Measurements from ENCODE around the gene RAP1A. TPM values are rescaled to one million over a fixed set of nuclear protein-coding genes. Genes with fewer than 3 reads are reported as not detected.

Gene RAP1A
- total and polyA plus RNA-seq, 2 donors (not counting 3 experiments of a cell fraction or from before 2014, with no cell fraction given): 17.8 to 56.4 TPM

GRCh38 chr1:111649227-111649626 is 29.6 kb downstream of the RAP1A start:
- Histone ChIP-seq H4K20me1 (replicated peaks; ENCODE audit: control insufficient read depth, extremely low read depth, insufficient read depth, low read length) (peaks cover 10% of the 10 kb centered on the region), H3K9me1 (replicated peaks; ENCODE audit: control insufficient read depth, extremely low read depth, insufficient read depth, low read length) (no peaks in the 10 kb centered on the region), H3K27ac (ENCODE audit: insufficient read depth, low read depth, low read length) (no peak overlapping the region), H3K36me3 (ENCODE audit: control insufficient read depth in 2 of 2, extremely low read depth in 1 of 2, insufficient read depth in 2 of 2, low read length in 2 of 2) (no peaks in the 10 kb centered on the region), H3K9ac (replicated peaks; ENCODE audit: extremely low read depth, insufficient read depth, low read length) (no peak overlapping the region), H3K27me3 (ENCODE audit: control insufficient read depth in 2 of 2, insufficient read depth in 2 of 2, low read length in 2 of 2) (no peaks in the 10 kb centered on the region), H2AFZ (ENCODE audit: low read depth, low read length) (no peak overlapping the region), H3K4me3 (replicated peaks in 1 of 3; ENCODE audit: insufficient read depth in 1 of 3, low read depth in 1 of 3, low read length in 3 of 3) (no peak overlapping the region), H3K79me2 (ENCODE audit: control insufficient read depth, insufficient read depth, low read length) (peaks cover 58% of the 10 kb centered on the region), H3K9me3 (replicated peaks; ENCODE audit: control insufficient read depth, insufficient read depth, low read length) (no peaks in the 10 kb centered on the region), H3K4me1 (ENCODE audit: control insufficient read depth, extremely low read depth, insufficient read depth, low read length) (no peaks in the 10 kb centered on the region), H3K4me2 (ENCODE audit: insufficient read depth, low read length) (no peak overlapping the region)
- BruUV-seq (replicated peaks): no TSS peak
- CTCF ChIA-PET: interaction anchor here (1.0 to 2.4 kb wide), 3 partner anchors 16 to 141 kb away, joined by 3 to 12 read pairs (median 5); no protein-coding TSS in a partner anchor
- TF ChIP-seq GATA2 (IDR thresholded peaks at IDR 0.05; ENCODE audit: insufficient read depth, insufficient read length, low read depth, low read length): no peak
- TF ChIP-seq, protein P1, sequence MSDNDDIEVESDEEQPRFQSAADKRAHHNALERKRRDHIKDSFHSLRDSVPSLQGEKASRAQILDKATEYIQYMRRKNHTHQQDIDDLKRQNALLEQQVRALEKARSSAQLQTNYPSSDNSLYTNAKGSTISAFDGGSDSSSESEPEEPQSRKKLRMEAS (IDR thresholded peaks at IDR 0.05; ENCODE audit: insufficient read depth, insufficient read length): no peak
- no peak for TF ChIP-seq POLR2AphosphoS5 (IDR thresholded peaks at IDR 0.05; ENCODE audit: insufficient read depth, low read depth, low read length)
- intact Hi-C loops (cut with micrococcal nuclease): no loop called here
- POLR2A ChIA-PET: no interaction called here
- FAIRE-seq: no peak
- dilution Hi-C loops (cut with MboI; ENCODE audit: extremely low pct_ligation_motif_present, low sequenced_read_pairs): no loop called here
- DNase-seq (ENCODE audit: low read depth, low spot score): no peak

DNA sequence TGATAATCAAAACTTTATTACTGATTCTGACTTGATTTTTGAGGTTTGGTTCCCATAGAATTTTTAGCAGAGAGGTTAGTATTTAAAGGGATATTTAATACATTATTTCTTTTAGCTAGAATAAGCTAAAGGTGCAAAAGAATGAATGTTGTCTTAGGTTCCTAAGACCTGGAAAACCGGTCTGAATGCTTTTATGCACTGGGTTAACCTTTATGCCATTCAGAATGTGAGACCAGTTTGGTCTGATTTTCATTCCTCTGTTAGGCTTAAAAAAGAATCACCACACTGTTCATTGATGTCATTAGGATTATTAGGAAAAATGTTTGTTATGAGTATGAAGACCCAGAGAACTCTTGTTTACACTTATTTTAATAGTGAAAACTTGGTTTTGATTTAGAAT is 30.1 kb downstream of the RAP1A start:
- no TSS peak for BruUV-seq (replicated peaks)
- no peak for DNase-seq (ENCODE audit: low read depth, low spot score)
- ChIA-PET POLR2A (no interaction called here), CTCF (interaction anchor here (1.0 to 2.4 kb wide), 3 partner anchors 15 to 142 kb away, joined by 3 to 12 read pairs (median 5); no protein-coding TSS in a partner anchor)
- no peak overlapping the region for H2AFZ ChIP-seq (ENCODE audit: low read depth, low read length)
- intact Hi-C loops (cut with micrococcal nuclease): no loop called here
- H3K9me1 ChIP-seq (replicated peaks; ENCODE audit: control insufficient read depth, extremely low read depth, insufficient read depth, low read length): no peaks in the 10 kb centered on the region
- H4K20me1 ChIP-seq (replicated peaks; ENCODE audit: control insufficient read depth, extremely low read depth, insufficient read depth, low read length): peaks cover 10% of the 10 kb centered on the region
- no peaks in the 10 kb centered on the region for H3K36me3 ChIP-seq (ENCODE audit: control insufficient read depth in 2 of 2, extremely low read depth in 1 of 2, insufficient read depth in 2 of 2, low read length in 2 of 2)
- TF ChIP-seq, protein P1 (IDR thresholded peaks at IDR 0.05; ENCODE audit: insufficient read depth, insufficient read length): no peak
- TF ChIP-seq EZH2 (IDR thresholded peaks at IDR 0.05; ENCODE audit: borderline replicate concordance, low read depth, low read length, severe bottlenecking) (no peak), GATA2 (IDR thresholded peaks at IDR 0.05; ENCODE audit: insufficient read depth, insufficient read length, low read depth, low read length) (no peak), FOS (IDR thresholded peaks at IDR 0.05; ENCODE audit: borderline replicate concordance, insufficient read depth, low read length) (no peak), JUN (IDR thresholded peaks at IDR 0.05; ENCODE audit: borderline replicate concordance, insufficient read depth, insufficient read length, low read depth) (no peak), POLR2A (IDR thresholded peaks at IDR 0.05; ENCODE audit: low read depth, low read length) (no peak), MYC (IDR thresholded peaks at IDR 0.05; ENCODE audit: low read depth, low read length) (no peak), POLR2AphosphoS5 (IDR thresholded peaks at IDR 0.05; ENCODE audit: insufficient read depth, low read depth, low read length) (no peak)
- TF ChIP-seq, protein P2, sequence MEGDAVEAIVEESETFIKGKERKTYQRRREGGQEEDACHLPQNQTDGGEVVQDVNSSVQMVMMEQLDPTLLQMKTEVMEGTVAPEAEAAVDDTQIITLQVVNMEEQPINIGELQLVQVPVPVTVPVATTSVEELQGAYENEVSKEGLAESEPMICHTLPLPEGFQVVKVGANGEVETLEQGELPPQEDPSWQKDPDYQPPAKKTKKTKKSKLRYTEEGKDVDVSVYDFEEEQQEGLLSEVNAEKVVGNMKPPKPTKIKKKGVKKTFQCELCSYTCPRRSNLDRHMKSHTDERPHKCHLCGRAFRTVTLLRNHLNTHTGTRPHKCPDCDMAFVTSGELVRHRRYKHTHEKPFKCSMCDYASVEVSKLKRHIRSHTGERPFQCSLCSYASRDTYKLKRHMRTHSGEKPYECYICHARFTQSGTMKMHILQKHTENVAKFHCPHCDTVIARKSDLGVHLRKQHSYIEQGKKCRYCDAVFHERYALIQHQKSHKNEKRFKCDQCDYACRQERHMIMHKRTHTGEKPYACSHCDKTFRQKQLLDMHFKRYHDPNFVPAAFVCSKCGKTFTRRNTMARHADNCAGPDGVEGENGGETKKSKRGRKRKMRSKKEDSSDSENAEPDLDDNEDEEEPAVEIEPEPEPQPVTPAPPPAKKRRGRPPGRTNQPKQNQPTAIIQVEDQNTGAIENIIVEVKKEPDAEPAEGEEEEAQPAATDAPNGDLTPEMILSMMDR (IDR thresholded peaks at IDR 0.05; ENCODE audit: extremely low read depth in 1 of 2, insufficient read depth in 1 of 2, low read depth in 1 of 2, low read length in 2 of 2): no peak
- dilution Hi-C loops (cut with MboI; ENCODE audit: extremely low pct_ligation_motif_present, low sequenced_read_pairs): no loop called here
- H3K79me2 ChIP-seq (ENCODE audit: control insufficient read depth, insufficient read depth, low read length): peaks cover 55% of the 10 kb centered on the region
- no peak overlapping the region for H3K4me2 ChIP-seq (ENCODE audit: insufficient read depth, low read length)
- H3K27me3 ChIP-seq (ENCODE audit: control insufficient read depth in 2 of 2, insufficient read depth in 2 of 2, low read length in 2 of 2): no peaks in the 10 kb centered on the region
- H3K27ac ChIP-seq (ENCODE audit: insufficient read depth, low read depth, low read length): no peak overlapping the region
- no peaks in the 10 kb centered on the region for H3K4me1 ChIP-seq (ENCODE audit: control insufficient read depth, extremely low read depth, insufficient read depth, low read length)
- no peak overlapping the region for H3K4me3 ChIP-seq (replicated peaks in 1 of 3; ENCODE audit: insufficient read depth in 1 of 3, low read depth in 1 of 3, low read length in 3 of 3)
- no peak overlapping the region for H3K9ac ChIP-seq (replicated peaks; ENCODE audit: extremely low read depth, insufficient read depth, low read length)
- H3K9me3 ChIP-seq (replicated peaks; ENCODE audit: control insufficient read depth, insufficient read depth, low read length): no peaks in the 10 kb centered on the region
- FAIRE-seq: no peak
